ENCODE data around the gene EDEM2.
"Not testable (repeated sequence)": the region's sequence is repeated elsewhere in the genome, so short reads cannot be mapped to it uniquely, and the experiment has no call there.

Gene EDEM2

DNA sequence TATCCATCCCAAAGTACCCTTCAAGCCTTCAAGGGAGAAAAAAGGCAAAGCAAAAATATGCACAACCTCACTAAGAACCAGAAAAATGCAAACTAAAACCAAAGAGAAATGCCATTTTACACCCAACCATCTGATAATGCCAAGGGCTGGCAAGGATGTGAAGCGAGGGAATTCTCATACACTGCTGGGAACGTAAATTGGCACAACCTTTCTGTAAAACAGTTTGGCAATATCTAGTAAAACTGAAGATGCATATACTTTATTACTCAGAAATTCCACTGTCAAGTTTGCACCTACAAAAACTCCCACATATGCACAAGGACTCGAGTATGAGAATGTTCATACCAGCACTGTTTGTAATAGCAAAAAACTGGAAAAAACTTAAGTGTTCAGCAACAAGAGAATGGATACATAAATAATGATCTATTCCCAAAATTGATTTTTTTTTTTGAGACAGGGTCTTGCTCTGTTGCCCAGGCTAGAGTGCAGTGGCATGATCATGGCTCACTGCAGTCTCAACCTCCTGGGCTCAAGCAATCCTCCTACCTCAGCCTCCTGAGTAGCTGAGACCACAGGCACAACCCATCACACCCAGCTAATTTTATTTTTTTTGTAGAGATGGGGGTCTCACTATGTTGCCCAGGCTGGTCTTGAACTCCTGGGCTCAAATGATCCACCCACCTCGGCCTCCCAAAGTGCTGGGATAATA is 21.7 kb upstream of the EDEM2 start:
- DNase-seq = not testable (repeated sequence)

DNA sequence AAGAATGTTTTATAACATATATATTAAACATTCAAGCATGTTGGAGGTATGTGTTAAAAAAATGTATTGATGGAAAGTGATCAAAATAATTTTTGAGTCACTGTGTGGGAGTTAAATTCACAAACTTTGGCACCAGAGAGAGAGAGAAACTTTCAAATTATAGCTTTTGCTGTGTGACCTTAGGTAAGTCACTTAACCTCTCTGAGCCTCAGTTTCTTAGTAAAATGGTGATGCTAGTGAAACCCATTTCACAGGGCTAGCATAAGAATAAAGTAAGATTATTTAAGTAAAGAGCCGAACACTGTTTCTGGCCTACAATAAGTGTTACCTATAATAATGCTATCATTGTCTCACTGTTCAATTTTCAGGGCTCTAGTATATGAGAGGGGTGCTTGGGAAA is 20.7 kb upstream of the EDEM2 start:
- DNase-seq = no peak

DNA sequence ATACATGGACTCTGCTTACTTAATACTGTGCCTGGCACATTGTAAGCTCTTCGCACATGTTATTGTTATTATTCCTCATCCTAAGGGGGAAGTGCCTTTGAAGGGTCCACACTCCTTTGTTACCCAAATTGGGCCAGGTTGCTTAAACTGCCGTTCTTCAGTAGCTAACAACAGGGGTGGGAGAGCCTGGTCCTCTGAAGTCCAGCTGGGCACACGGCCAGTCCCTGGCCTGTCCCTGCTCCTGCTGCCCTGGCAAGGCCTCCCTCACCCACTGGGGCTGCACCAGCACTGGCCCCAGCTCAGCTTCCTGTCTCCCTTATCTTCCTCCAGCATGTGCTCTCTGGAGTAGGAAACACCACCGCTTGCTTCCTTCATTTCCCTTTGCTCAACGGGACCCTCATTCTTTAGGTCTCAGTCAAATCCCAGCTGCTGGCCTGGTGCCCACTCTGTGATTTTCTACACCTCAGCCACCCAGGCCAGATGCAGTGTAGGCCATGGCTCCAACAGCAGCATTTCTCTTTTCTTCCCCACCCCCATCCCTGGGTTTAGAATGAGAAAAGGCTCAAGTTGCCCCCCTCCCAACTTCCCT is 19.2 kb upstream of the EDEM2 start:
- peak; percentile 21 for DNase-seq

DNA sequence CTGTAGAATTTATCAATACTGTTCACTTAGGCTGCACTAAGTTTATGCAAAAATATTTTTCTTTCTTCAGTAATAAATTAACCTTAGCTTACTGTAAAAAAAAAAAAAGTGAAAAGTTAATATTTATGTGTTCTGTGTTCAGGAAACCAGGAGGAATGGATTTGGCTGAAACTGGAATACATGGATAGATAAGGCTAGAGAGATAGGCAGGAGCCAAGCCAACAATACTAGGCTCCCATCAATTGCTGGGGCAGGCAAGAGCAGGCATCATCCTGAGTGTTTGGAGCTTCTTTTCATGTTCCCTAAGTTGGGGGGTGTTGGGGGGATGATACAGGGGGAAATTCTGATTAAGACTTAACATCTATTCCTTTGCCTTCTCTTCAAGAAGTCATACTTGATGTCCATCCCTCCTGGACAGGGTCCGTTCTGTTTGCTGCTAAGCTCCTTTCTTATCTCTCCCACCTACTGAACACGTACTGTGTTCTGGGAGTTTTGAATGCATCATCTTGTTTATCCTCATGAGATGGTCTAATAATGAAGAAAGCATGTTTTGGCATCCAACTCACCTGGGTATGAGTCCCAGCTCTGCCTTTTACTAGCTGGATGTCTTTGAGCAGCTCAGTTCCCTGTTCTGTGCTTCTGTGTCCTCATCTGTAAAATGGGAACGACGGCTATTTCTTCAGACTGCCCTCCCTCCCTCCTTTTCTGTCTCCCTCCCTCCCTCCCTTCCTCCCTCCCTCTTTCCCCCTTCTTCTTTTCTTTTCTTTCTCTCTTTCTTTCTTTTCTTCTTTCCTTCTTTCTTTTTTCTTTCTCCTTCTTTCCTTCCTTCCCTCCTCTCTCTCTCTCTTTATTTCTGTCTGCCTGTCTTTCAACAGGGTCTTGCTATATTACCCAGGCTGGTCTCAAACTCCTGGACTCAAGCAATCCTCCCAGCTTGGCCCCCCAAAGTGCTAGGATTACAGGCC is 18.4 kb upstream of the EDEM2 start:
- no peak for DNase-seq

DNA sequence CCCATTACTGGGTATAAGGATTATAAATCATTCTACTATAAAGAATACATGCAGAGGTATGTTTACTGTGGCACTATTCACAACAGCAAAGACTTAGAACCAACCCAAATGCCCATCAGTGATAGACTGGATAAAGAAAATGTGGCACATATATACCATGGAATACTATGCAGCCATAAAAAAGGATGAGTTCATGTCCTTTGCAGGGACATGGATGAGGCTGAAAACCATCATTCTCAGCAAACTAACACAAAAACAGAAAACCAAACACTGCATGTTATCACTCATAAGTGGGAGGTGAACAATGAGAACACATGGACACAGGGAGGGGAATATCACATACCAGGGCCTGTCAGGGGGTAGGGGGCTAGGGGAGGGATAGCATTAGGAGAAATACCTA is 17.4 kb upstream of the EDEM2 start:
- DNase-seq = not testable (repeated sequence)

DNA sequence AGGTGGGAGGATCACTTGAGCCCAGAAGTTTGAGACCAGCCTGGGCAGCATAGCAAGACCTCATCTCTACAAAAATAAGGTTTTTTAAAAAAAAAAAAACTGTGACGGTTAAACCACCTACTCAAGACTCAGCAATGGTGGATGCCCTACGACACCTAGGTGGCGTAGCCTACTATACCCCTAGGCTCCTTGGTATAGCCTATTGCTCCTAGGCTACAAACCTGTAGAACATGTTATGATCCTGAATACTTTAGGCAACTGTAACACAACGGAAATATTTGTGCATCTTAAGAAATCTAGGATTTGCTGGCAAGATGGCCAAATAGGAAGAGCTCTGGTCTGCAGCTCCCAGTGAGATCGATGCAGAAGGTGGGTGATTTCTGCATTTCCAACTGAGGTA is 13.2 kb upstream of the EDEM2 start:
- DNase-seq = not testable (repeated sequence)

DNA sequence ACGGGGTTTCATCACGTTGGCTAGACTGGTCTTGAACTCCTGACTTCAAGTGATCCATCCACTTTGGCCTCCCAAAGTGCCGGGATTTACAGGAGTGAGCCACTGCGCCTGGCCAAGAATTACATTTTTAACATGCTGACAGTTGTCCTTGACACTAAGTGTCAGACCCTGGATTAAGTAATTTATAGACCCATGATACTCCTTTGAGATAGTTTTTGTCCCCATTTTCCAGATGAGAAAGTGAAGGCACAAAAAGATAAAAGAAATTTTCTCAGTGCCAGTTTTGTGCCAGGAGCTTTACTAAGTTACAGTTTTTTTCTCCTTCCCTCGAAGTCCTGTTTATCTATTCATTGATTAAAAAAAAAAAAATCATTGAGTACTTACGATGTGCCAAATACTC is 9.8 kb upstream of the EDEM2 start:
- no peak for DNase-seq

DNA sequence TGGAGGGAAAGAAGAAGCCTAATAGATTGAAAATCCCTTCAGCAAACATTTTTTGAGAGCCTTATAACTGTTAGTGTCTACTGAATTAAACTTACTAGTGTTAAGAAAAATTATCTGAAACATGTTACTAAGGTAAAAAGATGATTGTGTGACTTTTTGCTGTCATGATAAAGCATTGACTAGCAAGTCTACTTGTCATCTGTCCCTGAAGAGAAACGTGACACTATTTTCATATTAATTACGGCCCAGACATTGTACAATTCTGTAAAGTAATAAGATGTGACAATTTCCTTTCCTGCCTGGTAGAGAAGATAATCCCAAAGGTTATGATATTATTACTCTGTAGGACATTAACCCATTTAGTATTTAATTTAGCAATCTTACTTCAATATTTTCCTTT is 8.8 kb upstream of the EDEM2 start:
- no peak for DNase-seq

DNA sequence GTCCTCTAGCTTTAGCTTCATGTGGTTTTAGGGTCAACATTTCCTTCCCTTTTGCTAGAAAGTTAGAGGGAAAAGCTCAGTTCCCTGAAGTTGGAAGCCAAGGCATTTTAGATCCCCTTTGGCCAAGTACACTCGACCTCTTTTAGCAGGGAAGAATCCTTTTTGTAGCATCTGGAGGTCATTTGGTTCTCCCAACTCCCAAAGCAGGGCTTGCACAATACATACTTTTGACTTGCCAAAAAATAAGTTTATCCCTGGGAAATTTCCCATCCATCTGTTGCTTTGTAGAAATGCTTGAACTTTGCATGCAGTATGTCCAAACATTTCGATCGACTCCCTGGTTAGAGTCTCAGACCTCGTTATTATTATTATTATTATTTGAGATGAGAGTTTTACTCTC is 4.6 kb upstream of the EDEM2 start:
- DNase-seq = no peak

DNA sequence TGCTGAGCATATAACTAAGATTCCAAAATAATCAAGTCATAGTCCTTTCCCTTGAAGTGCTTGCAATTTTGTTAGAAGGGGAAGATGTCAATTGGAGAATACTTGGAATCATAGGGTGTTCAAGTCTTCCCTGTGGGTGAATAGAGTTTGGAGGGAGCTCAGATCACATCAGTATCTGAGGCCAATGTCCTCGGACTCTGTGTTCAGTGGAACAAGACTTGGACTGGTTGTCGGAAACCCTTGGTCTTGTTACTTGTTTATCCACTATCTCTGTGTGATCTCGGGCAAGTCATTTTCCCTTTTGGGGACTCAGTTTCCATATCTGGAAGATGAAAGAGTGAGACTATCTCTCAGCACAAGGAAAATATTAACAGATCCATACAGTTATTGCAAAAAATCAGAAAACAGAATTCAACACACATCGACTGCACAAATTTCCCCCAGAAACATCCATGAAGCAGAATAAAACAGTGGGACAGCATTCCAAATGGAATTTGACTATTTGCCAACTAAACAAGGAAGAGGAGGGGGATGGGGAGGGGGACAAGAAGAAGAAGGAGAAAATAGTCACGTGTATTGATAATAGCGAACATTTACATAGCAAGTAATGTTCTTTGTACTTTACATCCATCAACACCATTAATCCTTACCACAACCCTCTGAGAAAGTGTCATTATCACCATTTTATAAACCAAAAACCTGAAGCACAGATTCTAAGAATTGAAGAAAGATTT is 3.9 kb upstream of the EDEM2 start:
- DNase-seq = no peak

DNA sequence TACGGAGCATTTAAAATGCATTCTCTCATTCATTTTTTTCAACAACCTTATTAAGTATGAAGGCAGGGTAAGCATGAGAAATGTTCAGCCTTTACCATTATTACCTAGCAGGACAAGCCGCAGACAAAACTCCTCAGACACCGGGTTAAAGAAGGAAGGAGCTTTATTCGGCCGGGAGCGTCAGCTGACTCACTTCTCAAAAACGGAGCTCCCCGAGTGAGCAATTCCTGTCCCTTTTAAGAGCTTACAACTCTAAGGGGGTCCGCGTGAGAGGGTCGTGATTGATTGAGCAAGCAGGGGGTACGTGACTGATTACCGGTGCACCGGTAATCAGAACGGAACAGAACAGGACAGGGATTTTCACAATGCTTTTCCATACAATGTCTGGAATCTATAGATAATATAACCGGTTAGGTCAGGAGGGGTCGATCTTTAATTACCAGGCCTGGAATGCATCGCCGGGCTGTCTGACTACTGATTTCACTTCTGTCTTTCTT is 487 bp upstream of the EDEM2 start:
- DNase-seq = not testable (repeated sequence)

DNA sequence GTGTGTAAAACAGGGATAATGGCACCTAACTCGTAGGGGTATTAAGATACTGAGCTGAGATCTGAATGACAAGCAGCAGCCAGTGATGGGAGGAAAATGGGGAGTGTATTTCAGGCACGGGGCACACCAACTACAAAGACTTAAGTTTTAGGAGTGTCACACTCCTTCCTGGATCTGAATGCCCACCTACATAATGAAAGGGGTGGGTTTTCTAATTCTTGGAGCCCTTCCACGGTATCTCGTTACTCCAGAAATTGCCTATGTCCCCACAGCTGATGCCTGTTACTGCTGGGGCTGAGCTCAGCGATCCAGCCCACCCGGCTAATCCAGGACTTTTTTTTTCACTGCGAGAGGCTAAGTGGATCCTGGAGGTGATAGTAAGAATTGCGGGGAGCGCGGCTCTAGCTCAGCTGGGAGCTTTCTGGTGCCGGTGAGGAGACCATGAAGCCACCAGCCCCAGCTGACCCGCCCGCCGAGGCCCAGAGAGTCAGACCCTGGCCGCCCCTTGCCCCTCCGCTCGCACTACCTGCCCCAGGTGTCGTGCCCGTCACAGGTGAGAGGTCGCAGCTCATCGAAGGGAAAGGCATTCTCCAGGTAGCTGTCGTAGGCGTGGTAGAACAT is 727 bp downstream of the EDEM2 start:
- no peak for DNase-seq

DNA sequence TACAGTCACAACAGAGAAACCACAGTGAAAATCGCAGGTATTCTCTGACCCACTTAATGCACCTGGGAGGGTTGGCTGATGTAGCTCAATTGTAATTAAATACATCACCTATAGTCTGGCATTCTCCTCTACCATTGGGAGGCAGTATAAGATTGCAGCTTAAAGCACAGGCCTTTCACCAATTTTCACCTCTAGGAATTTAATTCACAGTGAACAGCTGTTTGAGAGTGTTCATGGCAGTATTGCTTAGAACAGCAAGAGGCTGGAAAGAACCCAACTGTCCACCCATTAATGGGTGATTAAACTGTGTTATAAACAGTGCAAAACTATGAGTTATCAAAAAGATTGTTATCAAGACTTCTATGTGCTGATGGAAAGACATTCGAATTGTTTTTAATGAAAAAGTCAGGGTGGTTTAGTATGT is 2.0 kb downstream of the EDEM2 start:
- DNase-seq = peak; percentile 46

DNA sequence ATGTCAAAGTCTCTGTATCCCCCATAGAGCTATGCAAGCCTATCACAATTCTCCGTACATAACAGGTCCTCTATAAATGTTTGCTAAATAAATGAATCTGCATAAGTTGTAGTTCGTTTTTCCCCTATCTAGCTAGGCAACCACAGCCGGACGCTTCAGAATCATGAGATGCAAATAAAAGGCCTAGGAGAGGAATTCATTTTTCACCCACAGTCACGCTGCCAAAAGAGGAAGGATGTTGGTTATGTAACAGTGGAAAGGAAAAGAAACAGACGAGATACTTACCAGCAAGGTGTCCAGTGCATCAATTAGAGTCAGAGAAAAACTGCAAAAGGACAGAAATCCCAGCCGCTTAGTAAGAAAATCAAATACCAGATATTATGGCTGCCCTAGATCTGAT is 2.4 kb downstream of the EDEM2 start:
- DNase-seq = no peak

DNA sequence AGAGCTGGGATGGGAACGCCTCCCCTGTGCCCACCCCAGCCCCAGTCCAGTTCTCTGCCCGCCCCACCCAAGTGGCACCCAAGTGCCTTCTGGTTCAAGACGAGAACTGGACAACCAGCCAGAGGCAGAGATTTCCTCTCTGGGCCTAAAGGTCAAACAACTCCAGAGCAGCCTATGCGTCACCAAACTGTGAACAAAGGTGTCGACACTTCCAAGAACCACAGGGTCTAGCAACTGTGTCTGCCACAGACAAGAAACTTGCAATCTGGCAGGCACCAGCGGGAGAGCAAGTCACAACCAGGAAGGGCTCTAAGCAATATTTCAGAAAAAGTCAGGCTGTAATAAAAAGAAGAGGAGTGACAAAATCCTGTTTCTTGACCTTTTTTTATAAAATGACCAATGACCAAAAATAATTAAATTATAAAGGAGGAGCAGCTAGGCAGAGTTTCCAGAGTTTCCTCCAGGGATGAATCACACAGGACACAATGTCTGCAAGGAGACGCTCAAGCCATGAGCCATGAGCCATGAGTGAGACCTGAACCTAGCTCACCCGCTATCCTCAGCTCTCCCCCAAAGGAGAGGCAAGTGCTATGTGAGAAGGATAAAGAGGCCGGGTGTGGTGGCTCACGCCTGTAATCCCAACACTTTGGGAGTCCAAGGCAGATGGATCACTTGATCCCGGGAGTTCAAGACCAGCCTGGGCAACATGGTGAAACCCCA is 11.1 kb downstream of the EDEM2 start:
- no peak for DNase-seq

DNA sequence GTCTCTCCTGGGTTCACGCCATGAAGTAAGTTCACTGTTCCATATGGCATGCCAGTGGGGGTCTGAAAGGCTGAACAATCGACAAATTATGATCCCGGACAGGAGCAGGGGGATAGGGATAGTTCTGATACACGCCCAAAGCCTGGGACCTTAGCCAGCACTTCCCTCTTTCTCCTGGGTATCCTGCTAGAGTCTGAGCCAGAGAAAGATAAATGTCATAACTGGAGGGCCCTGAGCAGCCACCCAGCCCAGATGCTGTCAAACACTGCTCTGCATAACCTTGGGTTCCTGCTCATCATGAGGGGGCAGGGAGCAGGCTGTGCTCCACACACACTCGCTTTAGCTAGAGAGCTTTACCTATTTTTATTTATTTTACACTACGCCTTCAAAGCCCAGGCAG is 12.3 kb downstream of the EDEM2 start:
- DNase-seq = no peak

DNA sequence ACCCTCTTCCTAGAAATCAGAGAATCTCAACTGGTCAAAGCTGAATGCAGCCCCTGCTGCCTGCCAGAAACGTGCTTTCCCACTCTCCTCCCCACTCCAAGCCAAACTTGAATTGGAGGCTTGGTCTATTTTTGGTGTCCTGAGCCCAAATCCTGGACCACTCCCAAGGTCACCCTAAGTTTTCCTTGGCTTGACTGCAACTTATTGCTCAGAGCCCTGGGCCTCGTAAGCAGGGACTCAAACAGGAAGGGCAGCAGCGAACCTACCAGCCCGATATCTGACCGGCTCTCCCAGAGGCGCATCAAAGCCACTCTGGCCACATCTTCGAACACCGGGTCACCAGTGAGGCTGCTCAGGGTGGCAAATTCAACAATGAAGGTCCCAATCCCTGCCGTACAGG is 12.7 kb downstream of the EDEM2 start:
- no peak for DNase-seq

DNA sequence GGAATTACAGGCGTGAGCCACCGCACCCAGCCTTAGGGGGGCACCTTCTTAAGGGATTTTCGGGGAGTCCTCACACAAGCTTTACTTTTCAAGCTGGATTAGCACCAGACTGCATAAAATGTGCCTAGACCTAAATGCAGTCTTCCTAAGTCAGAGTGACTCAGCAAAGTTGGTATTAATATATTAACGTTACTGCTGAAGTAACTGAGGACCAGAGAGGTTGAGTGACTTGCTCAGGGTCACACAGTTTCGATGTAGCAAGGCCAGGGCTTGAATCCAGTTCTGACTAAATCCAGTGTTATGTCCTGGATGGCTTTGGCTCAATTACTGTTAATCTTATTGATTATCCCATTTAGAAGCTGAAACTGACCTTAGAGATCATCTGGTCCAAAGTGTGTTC is 13.4 kb downstream of the EDEM2 start:
- no peak for DNase-seq

DNA sequence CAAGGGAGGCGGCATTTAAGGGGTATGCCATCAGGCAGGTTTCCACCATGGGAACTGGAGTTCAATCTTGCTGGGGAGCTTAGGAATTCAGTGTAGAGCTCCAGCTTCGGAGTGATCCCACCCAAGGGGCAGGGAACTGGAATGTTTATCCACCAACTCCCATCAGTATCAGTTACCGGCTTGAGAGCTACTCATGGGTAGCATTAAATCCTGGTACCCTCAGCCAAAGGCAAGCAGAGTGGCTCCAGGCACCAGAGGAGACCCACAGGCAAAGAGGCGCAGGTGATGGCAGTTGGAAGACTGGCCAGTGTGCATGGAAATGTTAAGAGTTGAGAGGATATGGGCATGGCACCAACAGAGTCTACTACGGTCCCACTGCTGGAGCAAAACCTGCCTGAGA is 14.1 kb downstream of the EDEM2 start:
- no peak for DNase-seq

DNA sequence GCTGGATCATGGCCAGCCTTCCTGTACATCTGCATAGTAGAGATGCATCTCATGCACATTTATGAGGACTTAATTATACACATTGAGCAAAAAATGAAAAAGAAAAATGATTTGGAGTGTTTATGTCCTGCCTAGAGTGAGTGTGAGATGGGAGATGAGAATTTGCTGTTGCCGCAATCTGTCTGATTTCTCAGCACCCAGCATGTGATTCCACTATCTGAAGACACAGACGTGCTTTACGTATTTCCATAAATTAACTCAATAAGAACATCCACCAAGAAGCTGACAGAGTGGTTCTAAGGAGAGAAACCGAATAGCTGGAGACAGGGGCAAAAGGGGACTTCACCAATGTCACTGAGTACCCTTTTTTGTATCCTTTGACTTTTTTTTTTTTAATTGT is 15.2 kb downstream of the EDEM2 start:
- DNase-seq = no peak

DNA sequence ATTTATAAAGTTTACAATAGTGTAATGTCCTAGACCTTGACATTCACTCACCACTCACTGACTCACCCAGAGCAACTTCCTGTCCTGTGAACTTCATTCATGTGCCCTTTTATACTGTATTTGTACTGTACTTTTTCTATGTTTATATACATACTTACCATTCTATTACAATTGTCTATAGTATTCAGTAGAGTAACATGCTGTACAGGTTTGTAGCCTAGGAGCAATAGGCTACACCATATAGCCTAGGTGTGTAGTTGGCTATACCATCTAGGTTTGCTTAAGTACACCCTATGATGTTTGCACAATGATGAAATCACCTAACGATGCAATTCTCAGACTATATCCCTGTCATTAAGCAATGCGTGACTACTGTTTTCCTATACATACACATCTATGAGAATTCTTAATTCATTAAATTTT is 17.5 kb downstream of the EDEM2 start:
- peak; percentile 11 for DNase-seq

DNA sequence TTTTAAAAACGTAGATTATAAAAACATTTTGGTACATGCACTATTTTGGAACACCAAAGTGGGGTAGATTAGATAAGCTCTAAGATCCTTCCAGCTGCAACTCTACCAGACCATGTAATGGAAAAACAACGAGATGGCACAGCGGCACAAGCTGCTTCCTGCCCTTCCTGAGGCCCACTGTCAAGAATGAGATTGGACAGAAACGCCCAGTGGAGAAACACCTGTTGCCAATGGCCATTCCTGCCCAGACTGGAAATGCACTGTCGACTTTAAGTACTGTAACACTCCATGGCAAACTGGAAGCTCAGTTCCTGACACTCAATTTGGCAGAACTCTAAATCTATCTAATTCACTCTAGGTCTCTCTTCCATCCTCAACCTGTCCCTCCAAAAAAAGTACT is 21.4 kb downstream of the EDEM2 start:
- no peak for DNase-seq
